GM19467 (cell line): ENCODE results near the gene CYP27C1.
A peak's percentile ranks its signal among the peaks of the same experiment; 100 is the strongest.
"Not testable (repeated sequence)": the region's sequence is repeated elsewhere in the genome, so short reads cannot be mapped to it uniquely, and the experiment has no call there.

Experiments
- ATAC-seq: cut with Tn5 transposase; IDR thresholded peaks from one replicate; pipeline ENCODE4 v1.9.1; 2021; ENCODE audit warnings: mild to moderate bottlenecking, moderate library complexity; ENCODE audit not compliant: unreplicated experiment

CYP27C1 gene

DNA sequence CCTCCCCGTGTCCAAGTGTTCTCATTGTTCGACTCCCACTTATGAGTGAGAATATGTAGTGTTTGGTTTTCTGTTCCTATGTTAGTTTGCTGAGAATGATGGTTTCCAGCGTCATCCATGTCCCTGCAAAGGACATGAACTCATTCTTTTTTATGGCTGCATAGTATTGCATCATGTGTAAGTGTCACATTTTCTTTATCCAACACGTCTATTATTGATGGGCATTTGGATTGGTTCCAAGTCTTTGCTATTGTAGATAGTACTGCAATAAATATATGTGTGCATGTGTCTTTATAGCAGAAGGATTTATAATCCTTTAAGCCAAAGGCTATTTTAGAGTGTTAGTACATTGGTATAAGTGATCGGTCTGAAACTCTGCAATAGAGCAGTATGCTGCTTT is 4.0 kb upstream of the CYP27C1 start:
- ATAC-seq = not testable (repeated sequence)

DNA sequence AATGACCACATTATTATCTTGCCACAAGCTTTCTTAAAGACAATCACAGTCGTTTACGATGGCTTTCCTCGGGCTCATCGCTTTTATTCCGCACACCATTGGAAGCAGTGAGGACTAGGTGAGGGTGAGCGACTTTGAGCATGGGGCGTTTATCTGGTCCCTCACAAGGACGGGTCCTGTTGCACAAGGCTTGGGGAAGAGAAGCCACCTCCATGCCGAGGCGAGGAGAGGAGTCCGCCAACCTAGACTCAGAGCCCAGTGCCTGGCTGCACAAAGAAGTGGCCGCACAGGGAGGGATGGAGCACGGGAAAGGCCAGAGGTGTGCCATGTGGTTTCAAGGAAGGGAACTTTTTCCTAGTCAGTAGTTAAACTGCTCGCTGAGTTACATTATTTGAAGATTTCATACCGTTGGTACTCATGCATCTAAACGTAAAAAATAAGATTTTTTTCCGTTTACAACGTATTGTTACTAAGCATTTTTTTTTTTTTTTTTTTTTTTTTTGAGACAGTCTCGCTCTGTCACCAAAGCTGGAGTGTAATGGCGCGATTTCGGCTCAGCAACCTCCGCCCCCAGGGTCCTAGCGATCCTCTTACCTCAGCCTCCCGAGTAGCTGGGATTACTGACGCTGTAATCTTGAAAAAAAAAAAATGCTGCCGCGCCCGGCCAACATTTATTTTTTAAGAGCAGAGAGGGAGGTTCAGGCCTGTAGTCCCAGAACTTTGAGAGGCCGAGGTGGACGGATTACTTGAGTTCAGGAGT is 849 bp upstream of the CYP27C1 start:
- no peak for ATAC-seq

GRCh38 chr2:127219171-127220070 is 678 bp downstream of the CYP27C1 start:
- no peak for ATAC-seq

GRCh38 chr2:127218812-127219170 is 1.3 kb downstream of the CYP27C1 start:
- ATAC-seq = no peak

DNA sequence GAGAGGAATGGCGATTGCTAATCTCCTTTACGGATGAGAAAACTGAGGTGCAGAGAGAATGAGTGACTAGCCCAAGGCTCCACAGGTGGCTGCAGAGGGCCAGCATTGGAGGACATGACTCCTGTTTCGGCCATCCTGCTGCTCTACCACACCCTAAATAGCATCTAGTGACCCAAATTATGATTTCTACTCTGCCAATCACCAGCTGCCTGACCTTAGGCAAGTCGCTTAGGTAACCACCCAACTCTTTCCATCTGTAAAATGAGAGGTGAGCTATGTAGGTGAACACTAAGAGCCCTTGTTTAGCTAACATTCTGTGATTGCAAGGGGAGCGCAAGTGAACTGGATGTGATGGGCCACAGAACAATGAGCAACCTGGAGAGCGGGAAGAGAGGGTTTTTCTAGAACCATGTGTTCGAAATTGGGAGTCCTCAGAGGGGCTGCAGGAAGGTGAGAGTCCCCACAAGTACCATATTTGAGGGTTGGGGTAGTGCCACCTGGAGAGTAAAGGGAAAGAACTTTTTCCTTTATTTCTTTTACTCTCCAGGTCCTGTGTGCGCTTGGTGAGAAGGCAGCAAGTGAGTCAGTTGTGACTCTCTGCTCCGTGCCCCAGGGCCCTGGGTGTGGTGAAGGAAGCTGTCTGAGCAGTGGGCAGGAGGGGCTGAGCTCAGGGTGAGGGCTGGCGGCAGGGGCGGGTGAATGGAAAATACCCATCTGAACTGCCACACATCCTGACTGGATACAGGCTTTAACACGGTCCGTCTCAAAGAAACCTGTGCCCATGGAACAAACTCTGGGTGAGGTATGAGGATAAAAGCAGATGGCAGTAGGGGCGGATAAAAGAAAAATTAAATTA is 2.4 kb downstream of the CYP27C1 start:
- no peak for ATAC-seq

DNA sequence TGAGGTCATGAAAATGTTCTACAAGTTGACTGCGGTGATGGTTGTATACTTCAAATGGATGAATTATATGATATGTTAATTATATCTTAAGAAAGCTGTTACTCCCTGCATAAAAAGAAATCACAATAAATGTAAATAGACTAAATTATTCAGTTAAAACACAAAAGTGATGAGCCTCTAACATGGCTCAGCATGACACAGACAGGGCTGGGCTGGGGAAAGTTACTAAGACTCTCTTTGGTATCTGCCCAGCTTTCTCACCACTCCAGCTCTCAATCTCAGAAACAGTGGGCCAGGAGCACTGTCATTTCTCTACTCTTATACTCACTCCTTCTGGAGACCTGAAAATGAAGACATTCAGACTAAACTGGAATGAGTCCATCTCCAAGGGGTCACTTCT is 3.5 kb downstream of the CYP27C1 start:
- ATAC-seq = no peak

GRCh38 chr2:127216095-127216494 is 4.0 kb downstream of the CYP27C1 start:
- no peak for ATAC-seq

DNA sequence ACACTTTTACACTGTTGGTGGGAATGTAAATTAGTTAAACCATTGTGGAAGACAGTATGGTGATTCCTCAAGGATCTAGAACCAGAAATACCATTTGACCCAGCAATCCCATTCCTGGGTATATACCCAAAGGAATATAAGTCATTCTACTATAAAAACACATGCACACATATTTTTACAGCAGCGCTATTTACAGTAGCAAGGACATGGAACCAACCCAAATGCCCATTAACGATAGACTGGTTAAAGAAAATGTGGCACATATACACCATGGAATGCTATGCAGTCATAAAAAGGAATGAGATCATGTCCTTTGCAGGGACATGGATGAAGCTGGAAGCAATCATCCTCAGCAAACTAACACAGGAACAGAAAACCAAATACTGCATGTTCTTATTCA is 5.9 kb downstream of the CYP27C1 start:
- not testable (repeated sequence) for ATAC-seq

GRCh38 chr2:127208313-127208712 is 11.8 kb downstream of the CYP27C1 start:
- ATAC-seq = no peak

GRCh38 chr2:127205218-127206125 is 14.6 kb downstream of the CYP27C1 start:
- no peak for ATAC-seq

GRCh38 chr2:127201452-127201851 is 18.6 kb downstream of the CYP27C1 start:
- ATAC-seq = no peak

GRCh38 chr2:127200962-127201361 is 19.1 kb downstream of the CYP27C1 start:
- ATAC-seq = no peak

DNA sequence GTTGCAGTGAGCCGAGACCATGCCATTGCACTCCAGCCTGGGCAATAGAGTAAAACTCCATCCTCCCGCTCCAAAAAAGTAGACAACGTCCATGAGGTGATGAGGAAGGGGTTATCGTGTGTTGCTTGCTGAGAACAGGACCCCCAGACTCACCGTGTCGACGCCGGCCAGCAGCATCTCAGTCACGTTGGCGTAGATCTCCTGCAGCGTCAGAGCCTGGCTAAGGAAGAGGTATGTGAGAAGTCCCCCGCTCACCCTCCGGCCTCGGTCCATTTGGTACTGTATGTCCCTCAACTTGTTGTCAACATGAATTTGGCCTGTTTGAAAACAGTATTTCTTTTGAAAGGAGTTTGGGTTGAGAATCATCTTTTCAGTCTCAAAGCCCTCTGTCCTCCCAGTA is 20.9 kb downstream of the CYP27C1 start:
- ATAC-seq = no peak

DNA sequence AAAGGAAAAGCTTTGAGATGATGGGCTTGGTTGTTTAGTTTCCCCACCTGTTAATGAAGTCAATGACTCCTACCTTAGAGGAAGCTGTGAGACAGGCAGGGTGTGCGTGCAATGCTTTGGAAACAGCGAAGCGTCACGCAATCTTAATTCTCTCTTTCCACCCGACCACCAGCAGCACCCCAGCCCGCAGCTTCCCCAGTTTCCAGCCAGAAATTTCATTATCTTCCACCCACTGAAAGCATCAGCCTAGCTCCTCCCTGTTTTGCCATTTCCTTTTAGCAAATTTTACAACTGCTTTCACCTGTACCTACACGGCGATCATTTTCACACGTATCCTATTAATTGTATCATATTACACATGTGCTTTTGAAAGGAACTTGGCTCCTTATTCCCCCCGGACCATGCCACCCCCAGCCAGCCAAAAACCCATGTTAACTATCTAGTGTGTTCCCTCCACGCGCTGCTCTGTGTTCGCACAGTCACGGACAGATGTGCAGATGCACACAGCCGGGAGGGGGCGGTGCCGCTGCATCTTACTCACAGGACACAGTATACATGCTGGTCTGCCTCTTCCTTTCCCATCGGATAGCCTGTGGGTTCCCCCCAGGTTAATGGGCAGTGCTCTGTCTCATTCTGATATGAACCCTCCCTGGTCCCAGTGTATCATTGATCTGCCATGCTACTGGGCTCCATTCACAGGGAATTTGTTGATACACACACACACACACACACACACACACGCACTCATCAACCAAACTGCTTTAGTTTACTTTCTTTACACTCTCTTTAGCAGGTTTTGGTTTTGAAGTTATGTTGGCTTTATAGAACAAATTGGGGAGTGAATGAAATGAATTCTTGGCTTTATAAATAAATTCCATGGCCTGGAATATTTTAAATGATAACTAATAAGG is 22.4 kb downstream of the CYP27C1 start:
- peak; percentile 83 for ATAC-seq

DNA sequence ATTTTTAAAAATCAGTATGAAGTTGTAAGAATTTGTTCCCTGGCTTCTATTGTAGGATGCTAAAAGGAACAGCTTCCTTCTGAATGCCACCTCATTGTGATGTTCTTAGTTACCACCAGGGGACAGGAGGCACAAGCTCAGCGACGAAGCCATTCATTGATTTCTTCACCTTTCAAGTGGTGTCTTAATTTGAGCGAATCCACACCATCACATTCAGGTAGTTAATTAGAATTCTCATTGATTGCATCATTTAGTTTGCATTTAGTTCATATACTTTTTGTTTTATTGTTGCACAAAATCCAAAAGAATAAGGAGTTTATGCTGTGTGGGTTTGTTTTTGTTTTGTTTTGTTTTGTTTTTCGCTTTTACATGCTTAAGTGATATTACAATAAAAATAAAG is 23.1 kb downstream of the CYP27C1 start:
- ATAC-seq = no peak

GRCh38 chr2:127196549-127196948 is 23.6 kb downstream of the CYP27C1 start:
- no peak for ATAC-seq

DNA sequence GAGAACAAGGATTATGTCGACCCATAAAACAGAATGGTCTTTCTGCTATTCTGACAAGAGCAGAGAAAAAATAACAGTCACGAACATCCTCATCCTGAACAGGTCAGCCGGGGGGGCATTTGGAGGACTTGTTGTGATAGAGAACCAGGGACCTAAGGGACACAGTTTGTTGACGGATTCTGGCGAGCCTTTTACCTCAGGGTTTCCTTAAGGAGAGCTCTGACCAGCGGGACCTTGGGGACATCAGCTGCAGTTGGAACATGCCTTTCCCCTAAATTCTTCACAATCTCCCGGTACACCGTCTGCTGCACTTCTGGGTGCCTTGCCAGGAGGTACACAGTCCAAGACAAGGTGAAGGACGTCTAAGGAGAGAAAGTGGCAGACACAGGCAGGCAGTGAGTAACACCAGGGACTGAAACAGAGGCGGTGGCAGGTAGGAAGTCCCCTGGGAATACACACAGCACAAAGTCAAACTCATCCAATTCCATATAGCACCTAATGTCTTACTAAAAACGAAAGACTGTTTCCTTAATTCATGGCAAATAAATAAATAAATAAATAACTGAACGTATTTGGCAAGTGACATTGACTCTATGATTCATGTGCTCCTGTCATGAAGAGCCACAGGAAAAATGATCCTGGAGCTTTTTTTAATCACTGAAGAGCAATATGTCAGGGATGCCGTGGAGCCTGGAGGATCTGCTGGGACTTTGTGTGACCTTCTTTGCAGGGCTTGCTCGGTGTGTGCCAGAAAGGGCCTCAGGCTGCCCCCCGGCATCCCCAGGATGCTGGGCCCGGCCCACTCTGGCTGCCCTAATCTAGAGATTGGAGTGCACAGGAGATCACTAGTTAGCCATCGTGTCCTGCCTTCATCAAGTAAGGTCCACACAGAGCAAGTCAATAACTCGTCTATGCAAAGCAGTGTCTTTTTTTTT is 24.7 kb downstream of the CYP27C1 start:
- no peak for ATAC-seq

GRCh38 chr2:127194447-127194846 is 25.7 kb downstream of the CYP27C1 start:
- no peak for ATAC-seq
